GM12878 (cell line): ENCODE measurements around the gene MYO3B. TPM values are rescaled to one million over a fixed set of nuclear protein-coding genes. Genes with fewer than 3 reads are reported as not detected.

Source experiments
- ATF7 ChIP-seq: fragments of 450-650 bp; IDR thresholded peaks from 2 replicates; pipeline ENCODE4 v1.6.1; 2016; ENCODE audit warnings: low read depth, mild to moderate bottlenecking
- BRCA1 ChIP-seq: IDR thresholded peaks from 2 replicates; pipeline ENCODE4 v1.6.1; 2011; ENCODE audit warnings: low read depth, low read length, improper control_type of control experiment
- CEBPZ ChIP-seq: fragments of 150-350 bp; IDR thresholded peaks from 2 replicates; pipeline ENCODE4 v1.6.1; 2016; ENCODE audit warnings: low read depth, low read length
- CHD2 ChIP-seq: IDR thresholded peaks from 2 replicates; pipeline ENCODE4 v1.6.1; 2011; ENCODE audit warnings: low read depth, low read length, improper control_type of control experiment, borderline replicate concordance
- EED ChIP-seq: sonication (generic); IDR thresholded peaks from 2 replicates; pipeline ENCODE4 v1.6.1; 2016; ENCODE audit warnings: antibody characterized with exemption, low read depth
- FOXM1 ChIP-seq: IDR thresholded peaks from 2 replicates; pipeline ENCODE4 v1.6.1; 2012; ENCODE audit warnings: low read depth, mild to moderate bottlenecking, inconsistent platforms, low read length, moderate library complexity
- GABPA ChIP-seq: IDR thresholded peaks from 2 replicates; pipeline ENCODE4 v1.6.1; 2014; ENCODE audit warnings: antibody characterized with exemption, low read depth, mild to moderate bottlenecking, inconsistent platforms
- HSF1 ChIP-seq: fragments of 150-350 bp; IDR thresholded peaks from 2 replicates; pipeline ENCODE4 v1.6.1; 2014; ENCODE audit warnings: mild to moderate bottlenecking, low read depth, low read length
- IRF5 ChIP-seq: fragments of 450-650 bp; IDR thresholded peaks from 2 replicates; pipeline ENCODE4 v1.6.1; 2017; ENCODE audit warnings: borderline replicate concordance
- JUND ChIP-seq: IDR thresholded peaks from 2 replicates; pipeline ENCODE4 v1.6.1; 2012; ENCODE audit warnings: low read depth, mild to moderate bottlenecking, low read length, improper control_type of control experiment, moderate library complexity
- KDM1A ChIP-seq: fragments of 200-600 bp; sonication (generic); IDR thresholded peaks from 2 replicates; pipeline ENCODE4 v1.6.1; 2016; ENCODE audit warnings: borderline replicate concordance
- KLF5 ChIP-seq: fragments of 450-650 bp; IDR thresholded peaks from 2 replicates; pipeline ENCODE4 v1.6.1; 2014; ENCODE audit warnings: mild to moderate bottlenecking; ENCODE audit not compliant: partially characterized antibody
- NFIC ChIP-seq: IDR thresholded peaks from 2 replicates; pipeline ENCODE4 v1.6.1; 2012; ENCODE audit warnings: low read depth, mild to moderate bottlenecking, inconsistent platforms, low read length, moderate library complexity
- NFYB ChIP-seq: IDR thresholded peaks from 2 replicates; pipeline ENCODE4 v1.6.1; 2011; ENCODE audit warnings: low read depth, mild to moderate bottlenecking, low read length, improper control_type of control experiment, moderate library complexity; ENCODE audit not compliant: insufficient read depth
- PAX8 ChIP-seq: fragments of 450-650 bp; IDR thresholded peaks from 2 replicates; pipeline ENCODE4 v1.6.1; 2017; ENCODE audit warnings: mild to moderate bottlenecking, moderate library complexity
- PKNOX1 ChIP-seq: fragments of 450-650 bp; IDR thresholded peaks from 2 replicates; pipeline ENCODE4 v1.6.1; 2016; ENCODE audit warnings: mild to moderate bottlenecking
- POLR2A ChIP-seq: IDR thresholded peaks from 2 replicates; pipeline ENCODE4 v1.6.1; 2011; ENCODE audit warnings: low read depth, mild to moderate bottlenecking, low read length
- POU2F2 ChIP-seq: IDR thresholded peaks from 3 replicates; pipeline ENCODE4 v1.6.1; 2011; ENCODE audit warnings: low read depth, mild to moderate bottlenecking, low read length, borderline replicate concordance
- RAD21 ChIP-seq: IDR thresholded peaks from 2 replicates; pipeline ENCODE4 v1.6.1; 2011; ENCODE audit warnings: mild to moderate bottlenecking, low read depth, low read length, moderate library complexity; ENCODE audit not compliant: insufficient read depth
- RFX5 ChIP-seq: IDR thresholded peaks from 2 replicates; pipeline ENCODE4 v1.6.1; 2011; ENCODE audit warnings: low read depth, low read length, improper control_type of control experiment
- TBL1XR1 ChIP-seq: IDR thresholded peaks from 2 replicates; pipeline ENCODE4 v1.6.1; 2012; ENCODE audit warnings: low read depth, low read length, improper control_type of control experiment
- ZNF217 ChIP-seq: fragments of 450-650 bp; IDR thresholded peaks from 2 replicates; pipeline ENCODE4 v1.6.1; 2017; ENCODE audit warnings: antibody characterized with exemption, mild to moderate bottlenecking
- polyA plus RNA-seq, 11 experiments: library from polyadenylated mRNA; depleted of rRNA in 4 of 11; unstranded in 6 of 11; stranded (reverse) in 5 of 11; fragments of >200 nt; fragmentation: Nextera tagmentation in 4 of 11; fragmentation: Illumina TruSeq in 1 of 11; extraction: Ambion mirVana in 4 of 11; extraction: Trizol in 1 of 11; gene quantifications; 1 replicate in 1 of 11; 2 replicates in 10 of 11; pipeline versions ENCODE4 v1.2.1 to v1.2.3, GENCODE V29; 2011 to 2016; ENCODE audit warnings: inconsistent platforms in 2 of 11, missing spikeins in 2 of 11, low read depth in 1 of 11
- total RNA-seq, 4 experiments: library from RNA; depleted of rRNA in 3 of 4; stranded (reverse); fragments of >200 nt in 3 of 4; fragmentation: Illumina TruSeq in 1 of 4; extraction: Trizol in 1 of 4; gene quantifications; 2 replicates each; pipeline versions ENCODE4 v1.2.1 to v1.2.3, GENCODE V29; 2013 to 2021

MYO3B gene
- total and polyA plus RNA-seq, 10 of the 15 experiments (the other 5 are each of a cell fraction or from before 2014, with no cell fraction given): 1.1 to 7.1 (median 2.1) TPM

- TF ChIP-seq TBL1XR1 (no peak), EED (no peak), ATF7 (peak; percentile 48; the same call in 1 of the 2 replicates), NFIC (no peak), PAX8 (no peak), FOXM1 (no peak), ZNF217 (no peak), CHD2 (no peak), KDM1A (no peak), JUND (no peak), RFX5 (no peak), CEBPZ (no peak), POU2F2 (no peak), GABPA (no peak), HSF1 (no peak), POLR2A (no peak), NFYB (no peak), IRF5 (no peak), BRCA1 (no peak), KLF5 (no peak), PKNOX1 (no peak), RAD21 (no peak)
Observed at GRCh38 chr2:170679607-170680079, 501.7 kb downstream of the MYO3B start (continued).
